CD4-positive, alpha-beta T cell treated with Interleukin-6 at 100 ng/mL for 8 hours (primary cell): Measurements from ENCODE around the gene NOS1.

ENCODE experiments used
- DNase-seq: peaks from one replicate; pipeline ENCODE4 v3.0.0-alpha.2; 2020; ENCODE audit warnings: mixed read lengths, low spot score

The NOS1 gene

DNA sequence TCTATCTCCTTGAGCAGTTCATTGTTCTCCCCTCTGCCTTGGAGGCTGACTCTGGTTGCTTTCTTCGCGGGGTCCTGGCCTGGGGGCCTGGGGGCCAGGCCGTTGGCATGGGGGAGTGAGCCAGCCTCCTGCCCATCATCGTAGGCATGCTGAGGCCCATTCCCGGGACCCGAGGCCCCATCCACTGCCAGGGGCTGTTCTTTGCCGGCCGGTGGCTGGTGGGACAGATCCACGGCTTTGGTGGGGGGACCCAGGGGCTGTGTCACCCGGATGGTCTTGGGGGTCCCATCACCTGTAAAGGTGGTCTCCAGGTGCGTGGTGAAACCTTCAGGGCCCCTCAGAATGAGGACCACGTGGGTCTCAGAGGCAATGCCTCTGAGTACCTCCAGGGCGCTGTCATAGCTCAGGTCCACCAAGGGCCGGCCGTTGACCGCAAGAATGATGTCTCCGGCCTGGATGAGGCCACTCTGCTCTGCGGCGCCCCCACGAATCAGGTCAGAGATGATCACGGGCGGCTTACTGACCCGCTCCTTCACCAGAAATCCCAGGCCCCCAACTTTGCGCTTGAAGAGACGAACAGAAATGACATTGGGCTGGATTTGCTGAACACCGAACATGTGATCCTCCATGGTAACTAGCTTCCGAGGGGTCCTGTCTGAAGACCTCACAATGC, 30.8 kb downstream of the NOS1 start:
- no peak for DNase-seq

DNA sequence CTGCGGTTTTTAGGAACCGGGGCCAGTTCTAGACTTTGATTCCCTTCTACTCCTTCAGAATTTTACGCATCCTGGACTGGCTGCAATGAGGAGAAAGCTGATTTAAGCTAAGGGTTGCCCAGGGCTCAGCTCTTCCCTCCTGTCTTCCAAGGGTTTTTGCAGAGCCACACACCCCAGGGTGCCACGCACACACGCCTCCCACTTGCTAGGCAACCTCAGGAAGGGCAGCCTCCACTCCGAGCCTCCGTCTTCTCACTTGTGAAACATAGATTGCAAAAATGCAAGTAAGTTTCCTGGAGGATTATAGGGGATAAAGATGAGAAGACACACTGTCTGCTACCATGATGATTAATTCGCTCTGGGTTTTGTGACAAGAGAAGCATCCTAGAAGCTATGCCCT, 31.7 kb downstream of the NOS1 start:
- no peak for DNase-seq

DNA sequence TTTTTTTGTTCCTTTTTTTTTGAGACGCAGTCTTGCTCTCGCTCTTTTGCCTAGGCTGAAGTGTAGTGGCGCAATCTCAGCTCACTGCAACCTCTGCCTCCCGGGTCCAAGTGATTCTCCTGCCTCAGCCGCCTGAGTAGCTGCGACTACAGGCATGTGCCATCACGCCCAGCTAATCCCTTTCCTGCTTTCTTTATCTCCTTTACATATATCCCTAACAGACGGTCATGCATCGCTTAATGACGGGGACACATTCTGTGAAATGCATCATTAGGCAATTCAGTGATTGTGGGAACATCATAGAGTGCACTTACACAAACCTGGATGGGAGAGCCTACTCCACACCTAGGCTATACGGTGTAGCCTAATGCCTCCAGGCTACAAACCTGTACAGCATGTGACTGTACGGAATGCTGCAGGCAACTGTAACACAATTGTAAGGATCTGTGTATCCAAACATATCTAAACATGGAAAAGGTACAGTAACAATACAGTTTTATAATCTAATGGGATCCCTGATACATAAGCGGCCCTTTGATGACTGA, 32.8 kb downstream of the NOS1 start:
- DNase-seq, result no peak

DNA sequence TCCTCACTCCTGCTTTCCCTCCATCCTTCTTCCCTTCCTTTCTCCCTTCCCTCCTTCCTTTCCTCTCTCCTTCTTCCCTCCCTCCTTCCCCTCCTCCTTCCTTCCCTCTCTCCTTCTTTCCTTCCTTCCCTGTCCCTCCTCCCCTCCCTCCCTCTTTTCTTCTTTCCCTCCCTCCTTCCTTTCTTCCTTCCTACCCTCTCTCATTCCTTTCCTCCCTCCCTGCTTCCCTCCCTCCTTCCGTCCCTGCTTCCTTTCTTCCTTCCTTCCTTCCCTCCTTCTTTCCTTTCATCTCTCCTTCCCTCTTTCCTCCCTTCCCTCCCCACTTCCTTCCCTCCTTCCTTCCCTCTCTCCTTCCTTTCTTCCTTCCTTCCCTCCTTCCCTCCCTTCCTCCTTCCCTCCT, 39.0 kb downstream of the NOS1 start:
- DNase-seq, result no peak

DNA sequence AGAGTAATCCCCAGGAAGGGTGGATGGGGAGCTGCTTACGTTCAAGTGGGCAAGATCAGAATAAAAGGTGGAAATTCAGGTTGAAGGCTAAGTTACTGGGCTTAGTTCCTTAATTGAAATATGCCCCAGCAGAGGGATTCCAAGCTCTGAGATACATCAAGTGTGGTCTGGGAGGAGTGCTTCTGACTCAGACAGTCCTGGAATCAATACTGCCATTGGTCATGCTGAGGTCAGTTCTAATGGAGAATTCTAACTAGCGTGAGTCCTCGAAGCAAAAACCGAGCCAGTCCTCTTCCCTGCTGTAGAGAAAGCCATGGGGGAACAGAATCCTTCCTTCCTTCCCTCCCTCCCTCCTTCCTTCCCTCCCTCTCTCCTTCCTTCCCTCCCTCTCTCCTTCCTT, 39.9 kb downstream of the NOS1 start:
- DNase-seq, result no peak

DNA sequence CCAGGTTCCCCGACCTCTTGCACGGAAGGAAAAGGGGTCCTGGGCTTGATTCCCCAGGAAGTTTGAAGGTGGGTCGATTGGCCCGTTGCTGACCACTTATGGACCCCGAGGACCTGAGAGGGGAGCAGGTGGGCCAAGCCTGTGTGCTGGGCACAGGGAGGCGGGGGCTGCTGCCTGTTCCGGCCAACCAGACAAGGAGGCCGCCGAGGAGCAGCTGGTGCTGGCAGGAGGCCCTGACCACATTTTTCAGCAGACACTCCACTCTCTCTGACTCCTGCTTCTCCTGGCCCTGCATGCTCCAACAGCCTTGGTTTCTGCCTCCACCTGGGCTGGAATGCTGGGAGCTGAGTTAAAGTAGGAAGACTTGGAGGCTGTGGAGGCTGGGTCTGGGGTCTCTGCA, 42.8 kb downstream of the NOS1 start:
- no peak for DNase-seq

DNA sequence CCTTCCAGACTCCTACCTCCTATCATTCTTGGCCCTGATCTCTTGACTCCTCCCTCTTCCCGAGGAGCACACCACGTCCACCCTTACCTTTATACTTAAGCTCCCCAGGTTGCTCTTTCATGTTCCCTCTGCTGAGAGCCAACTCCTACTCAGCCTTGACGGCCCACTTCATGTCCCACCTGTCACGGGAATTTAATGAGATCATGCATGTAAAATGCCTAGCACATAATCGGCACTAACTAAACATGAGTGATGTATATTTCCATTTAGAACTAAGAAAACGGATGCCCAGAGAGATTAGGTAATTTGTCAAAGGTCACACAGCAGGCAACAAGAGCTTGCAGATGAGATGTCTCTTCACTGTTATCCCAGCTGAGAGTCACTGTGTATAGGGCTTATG, 45.1 kb downstream of the NOS1 start:
- DNase-seq, result no peak

DNA sequence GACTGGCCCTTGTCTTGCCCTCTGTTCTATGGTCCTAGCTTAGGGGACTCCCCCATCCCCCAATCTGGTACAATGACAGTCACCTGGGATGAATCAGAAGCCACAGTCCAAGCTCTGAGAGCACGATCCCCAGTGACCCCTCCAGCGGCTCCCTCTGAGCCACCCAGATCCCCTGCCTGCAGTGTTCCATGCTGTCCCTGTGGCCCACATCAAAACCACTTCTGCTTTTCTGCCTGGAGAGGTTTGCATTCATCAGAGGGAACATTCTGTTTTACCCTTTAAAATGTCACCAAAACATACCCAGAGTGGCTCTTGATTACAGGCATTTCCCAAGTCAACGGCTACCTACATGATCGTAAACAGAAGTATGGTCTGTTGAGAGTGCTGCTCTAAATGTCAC, 47.5 kb downstream of the NOS1 start:
- no peak for DNase-seq

DNA sequence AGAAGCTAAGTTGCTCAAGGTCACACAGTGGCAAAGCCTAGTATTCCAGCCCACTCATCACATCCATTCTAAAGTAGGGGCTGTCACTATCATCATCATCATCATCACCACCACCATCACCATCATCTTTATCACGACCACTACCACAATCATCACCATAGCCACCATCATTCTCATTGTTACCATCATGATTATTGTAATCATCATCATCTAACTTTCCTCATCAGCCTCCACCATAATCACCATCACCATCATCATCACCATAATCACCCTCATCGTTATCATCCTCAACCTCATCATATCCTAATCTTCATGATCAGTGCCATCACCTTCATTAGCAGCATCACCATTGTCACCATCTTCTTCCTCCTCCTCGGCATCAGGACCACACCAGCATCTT, 48.7 kb downstream of the NOS1 start:
- no peak for DNase-seq

DNA sequence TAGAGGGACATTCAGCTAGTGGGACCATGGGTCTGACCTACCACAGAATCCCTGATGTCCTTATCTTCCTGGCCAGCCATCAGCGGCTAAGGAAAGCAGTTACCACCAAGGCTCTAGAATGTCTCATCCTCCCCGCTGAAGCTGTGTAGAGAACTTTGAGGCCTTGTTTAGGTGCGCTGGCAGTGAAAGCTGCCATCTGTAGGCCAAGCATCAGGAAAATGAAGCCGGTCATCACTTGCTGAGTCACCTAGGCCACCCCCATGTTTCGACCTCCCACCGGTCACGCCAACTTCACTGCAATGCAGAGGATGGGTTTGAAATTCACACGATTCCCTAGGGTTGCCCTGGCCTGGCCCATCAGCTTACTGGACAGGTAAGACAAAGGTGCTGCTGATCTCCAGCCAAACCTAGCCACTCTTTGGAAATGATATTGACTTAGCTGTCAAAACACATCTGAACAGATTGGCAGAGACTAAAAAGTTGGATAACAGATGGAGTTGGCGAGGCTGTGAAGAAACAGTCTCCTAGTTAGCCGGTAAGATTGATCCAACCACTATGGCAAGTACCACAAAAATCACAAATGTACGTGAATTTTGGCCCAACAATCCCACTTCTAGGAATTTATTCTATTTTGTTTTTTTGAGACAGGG, 52.0 kb downstream of the NOS1 start:
- no peak for DNase-seq

DNA sequence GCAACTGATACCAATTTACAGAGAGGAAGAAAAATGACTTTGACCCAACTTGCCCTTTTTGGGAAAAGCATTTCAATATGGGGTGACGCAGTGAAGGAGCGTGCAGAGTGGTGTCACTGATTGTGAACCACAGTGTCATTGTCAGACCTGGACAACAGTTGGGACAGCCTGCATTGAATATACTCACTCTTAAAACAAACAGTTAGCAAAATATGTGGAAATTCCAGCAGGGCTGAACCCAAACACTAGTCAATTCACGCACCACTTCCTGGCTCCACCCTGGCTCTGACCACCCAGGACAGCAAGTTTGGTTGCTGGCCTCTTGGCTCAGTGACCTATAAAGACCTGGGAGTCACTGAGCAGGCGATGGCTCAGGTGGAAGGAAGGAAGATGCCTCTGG, 61.3 kb downstream of the NOS1 start:
- DNase-seq, result no peak

DNA sequence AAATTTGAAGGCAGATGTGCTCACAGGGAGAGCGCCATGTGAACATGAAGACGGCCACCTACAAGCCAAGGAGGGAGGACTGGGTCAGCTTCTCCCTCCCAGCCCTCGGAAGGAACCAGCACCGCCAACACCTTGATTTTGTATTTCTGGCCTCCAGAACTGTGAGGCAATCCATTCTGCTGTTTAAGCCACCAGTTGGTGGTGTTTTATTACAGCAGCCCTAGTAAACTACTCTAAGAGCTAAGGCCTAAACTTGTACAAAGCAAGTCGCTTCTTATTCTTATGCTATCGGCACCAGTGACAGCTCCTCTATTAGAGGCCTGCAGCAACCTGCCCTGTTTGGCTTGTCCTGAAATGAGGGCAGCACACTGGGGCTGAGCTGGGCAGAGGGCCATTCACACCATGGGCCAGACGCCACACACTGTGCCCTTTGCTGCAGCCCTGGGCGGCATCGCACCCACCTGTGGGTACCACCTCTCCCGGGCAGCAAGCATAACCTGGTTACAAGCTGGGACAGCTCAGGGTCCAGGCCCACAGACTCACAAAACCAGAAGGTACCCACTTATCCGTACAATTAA, 62.7 kb downstream of the NOS1 start:
- no peak for DNase-seq

DNA sequence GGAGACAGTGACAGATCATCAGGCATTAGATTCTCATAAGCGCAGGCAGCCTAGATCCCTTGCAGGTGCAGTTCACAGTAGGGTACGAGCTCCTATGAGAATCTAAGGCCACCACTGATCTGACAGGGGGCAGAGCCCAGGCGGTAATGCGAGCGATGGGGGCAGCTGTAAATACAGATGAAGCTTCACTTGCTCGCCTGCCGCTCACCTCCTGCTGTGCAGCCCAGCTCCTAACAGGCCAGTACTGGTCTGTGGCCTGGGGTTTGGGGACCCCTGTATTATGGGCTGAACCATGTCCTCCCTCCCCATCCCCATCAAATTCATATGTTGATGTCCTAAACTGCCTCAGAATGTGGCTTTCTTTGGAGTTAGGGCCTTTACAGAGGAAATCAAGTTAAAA, 63.2 kb downstream of the NOS1 start:
- no peak for DNase-seq

DNA sequence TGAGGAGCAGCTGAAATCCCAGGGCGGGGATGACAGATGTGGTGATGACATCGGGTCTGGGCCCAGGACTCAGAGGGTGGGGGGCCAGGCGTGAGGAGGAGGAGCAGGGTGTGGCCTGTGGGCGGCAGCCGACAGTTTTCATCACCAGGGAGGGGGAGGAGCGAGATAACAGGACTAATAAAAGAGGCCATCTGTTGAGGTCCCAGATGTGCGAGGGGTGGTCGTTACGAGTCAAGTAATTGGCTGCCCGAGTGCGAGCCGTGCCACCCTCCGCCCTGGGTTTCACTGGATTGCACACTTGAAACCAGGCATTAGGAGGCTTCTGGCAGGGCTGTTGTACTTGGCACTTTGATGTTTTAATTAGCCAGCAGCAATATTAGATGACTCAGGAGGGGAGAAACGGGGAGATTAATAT, 67.2 kb downstream of the NOS1 start:
- DNase-seq, result no peak

DNA sequence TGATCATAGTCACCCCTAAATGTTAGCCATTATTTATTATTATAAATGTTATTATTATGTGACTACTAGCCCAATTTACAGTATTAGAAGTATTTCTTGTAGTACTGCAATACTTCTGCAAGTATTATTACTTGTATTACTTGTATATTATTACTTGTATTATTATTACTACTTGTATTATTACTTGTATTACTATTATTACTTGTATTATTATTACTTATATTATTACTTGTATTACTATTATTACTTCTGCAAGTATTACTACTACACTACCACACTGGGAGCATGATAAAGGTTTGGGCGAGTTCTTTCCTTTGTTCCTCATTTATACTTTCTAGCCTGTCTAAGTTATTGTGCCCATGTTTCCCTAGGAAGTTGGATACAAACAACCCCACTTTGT, 67.9 kb downstream of the NOS1 start:
- DNase-seq, result no peak

DNA sequence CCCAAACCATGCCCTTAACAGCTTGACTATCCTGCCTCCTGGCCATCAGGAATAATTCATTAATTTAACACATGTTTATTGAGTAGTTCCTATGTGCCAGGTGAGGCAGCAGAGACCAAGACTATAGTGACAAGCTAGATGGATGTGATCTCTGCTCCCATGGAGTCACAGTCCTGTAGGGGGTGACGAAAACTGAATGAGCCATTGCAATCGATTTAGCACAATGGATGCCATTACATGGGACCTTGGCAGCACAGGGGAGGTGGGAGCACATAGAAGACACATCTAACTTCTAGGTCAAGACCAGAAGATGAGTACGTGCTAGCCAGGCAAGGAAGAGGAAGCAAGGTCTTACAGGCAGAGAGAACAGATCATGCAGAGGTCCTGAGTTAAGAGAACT, 68.7 kb downstream of the NOS1 start:
- DNase-seq, result no peak

DNA sequence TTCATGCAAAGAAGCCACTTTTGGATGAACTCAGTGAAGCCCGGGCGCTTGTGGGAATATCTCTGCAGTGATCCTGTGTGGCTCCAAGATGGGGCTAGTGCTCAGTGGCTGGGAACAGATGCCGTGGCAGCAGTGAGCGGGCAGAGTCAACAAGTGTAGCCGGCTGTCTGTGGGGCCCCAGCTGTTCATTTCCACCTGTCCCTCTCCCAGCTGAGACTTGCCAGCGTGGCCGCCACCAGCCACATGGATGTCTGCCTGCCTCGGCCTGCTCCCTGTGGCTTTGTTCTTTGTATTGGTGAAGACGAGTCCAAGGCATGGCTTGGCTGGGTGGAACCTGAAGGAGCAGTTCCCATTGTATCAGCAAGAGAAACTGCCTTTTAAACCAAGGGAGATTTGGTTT, 77.3 kb downstream of the NOS1 start:
- DNase-seq, result no peak

DNA sequence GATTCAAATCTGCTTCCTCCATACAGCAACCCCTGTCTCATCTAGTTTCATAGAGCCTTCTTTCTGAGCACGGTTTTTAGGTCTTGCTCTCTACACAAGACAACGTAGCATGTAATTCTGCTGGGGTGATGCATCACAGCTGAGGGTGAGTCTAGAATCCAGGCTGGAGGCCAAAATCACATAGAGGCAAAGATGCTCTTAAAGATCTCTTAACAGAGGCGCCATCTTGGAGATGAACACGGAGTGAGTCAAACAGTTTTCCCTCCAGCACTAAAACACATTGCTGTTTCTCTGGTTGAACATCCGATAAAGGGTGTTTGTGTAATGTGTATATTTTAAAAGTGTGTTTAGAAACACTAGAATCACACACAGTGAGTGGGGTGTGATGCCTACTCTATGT, 78.9 kb downstream of the NOS1 start:
- DNase-seq, result no peak

DNA sequence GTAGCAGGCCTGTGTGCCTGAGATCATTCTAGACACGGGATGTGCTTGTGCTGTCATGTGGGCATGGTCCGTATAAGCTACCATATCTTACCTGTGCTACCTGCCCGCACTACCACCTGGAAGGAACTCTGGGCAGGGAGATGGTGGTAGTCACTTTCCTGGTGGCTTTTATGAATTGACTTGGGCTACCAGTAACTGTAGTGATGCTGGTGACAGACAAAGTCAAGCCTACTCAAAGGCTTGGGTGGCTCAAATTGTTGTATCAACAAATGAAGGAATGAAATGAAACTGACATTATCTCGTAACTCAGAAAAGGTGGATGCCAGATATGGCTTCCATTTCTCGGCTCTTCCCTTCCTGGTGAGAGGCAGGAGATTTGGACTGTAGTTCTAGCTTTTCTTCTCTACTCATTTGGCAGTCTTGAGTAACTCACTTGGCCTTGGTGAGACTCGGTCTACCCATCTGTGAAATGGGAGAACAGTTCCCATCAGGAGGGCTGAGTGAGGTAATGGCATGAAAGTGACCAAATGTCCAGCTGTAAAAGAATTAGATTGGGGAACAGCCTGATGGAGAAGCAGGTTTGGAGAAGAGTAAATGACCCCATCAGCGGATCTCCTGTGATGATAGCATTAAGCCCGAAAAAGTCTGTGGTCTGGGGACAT, 81.3 kb downstream of the NOS1 start:
- no peak for DNase-seq

DNA sequence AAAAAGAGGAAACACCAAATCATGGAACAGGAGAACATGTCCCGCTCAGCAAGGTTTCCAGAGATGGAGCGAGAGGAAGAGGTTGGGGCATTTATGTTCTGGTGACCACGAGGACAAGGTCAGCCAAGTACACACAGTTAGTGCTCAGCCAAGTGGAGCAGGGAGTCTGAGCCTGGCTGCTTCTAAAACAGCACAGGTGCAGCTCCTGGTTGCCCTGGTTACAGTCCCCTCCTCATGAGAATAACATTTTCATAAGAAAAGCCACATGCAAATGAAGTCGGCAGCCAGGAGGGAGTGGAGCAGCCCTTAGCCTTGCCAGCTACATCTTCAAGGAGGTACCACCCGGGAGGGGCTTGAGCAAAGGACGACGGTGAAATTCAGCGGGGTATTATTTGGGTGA, 81.8 kb downstream of the NOS1 start:
- no peak for DNase-seq

DNA sequence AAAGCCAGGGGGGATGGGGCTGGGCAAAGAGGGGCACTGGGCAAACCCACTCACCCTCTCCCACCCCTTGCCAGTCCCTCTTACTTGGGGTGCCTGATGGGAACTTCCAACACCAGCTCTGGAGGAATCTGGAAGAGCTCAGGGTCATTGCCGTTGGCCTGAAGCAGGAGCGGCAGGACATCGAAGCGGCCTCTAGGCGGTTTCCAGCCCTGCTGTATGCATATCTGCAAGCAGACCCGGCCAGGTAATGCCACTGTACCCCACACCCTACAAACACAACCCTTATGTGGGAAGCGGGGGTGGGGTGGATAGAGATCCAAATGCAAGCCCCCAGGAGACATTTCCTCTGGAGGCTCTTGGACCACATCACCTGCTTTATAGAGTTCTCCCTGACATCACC, 83.6 kb downstream of the NOS1 start:
- DNase-seq, result no peak

DNA sequence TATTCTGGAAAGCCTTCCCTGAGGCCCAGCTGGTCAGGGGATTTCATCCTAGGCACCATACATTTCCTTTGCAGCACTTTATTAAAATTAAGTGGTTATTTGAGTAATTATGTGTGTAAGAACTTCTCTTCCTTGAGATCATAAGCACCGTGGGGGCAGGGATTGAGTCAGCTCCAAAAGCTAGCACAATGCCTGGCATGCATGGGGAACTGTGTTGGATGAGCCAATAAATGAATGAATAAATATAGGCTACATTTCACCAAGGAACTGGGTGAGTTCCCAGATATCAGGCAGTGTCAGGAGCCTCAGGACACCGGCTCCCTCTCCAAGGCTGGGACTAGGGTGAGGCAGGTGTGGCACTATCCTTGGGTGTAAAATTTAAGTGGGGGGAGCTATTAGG, 88.3 kb downstream of the NOS1 start:
- DNase-seq, result no peak

DNA sequence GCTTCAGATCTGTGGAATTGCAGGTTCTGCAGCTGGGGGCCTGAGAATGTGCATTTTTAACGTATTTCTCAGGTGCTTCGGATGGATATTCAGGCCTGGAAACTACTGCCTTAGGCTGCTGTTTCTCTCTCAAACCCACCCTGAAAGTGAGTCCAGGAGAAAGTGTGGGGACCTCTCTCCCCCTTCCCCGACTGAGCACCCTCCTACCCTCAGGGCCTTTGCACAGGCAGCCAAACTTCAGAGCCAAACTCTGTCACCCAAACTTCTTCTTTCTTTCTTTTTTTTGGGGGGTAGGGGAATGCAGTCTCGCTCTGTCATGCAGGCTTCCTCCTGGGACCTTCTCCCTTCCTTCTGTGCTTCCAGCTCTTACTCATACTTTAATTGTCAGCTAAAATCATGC, 88.7 kb downstream of the NOS1 start:
- DNase-seq, result no peak
